HG03097 (cell line): ENCODE data around the gene SPATA31E1.
"Not testable (repeated sequence)": the region's sequence is repeated elsewhere in the genome, so short reads cannot be mapped to it uniquely, and the experiment has no call there.

Experiments used
- ATAC-seq: cut with Tn5 transposase; IDR thresholded peaks from one replicate; pipeline ENCODE4 v1.9.1; 2021; ENCODE audit not compliant: unreplicated experiment, low FRiP score

SPATA31E1 gene

DNA sequence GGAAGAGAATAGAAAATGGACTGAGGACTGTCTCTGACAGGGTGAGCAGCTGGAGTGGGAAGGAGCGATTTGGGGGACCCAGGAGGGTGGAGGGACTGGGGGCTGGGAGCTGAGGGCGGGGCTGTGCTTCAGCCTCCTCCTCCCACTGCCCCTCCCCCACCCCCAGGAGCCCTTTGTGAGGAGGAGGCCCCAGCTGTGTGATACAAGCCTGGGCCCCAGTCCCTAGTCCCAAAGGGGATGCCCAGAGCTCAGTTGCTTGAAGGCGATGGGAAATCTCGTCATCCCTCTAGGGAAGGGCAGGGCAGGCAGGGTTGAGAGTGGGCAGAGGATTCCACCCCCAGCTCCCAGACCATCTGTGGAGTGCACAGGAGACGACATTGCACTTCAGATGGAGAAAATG is at the start of gene SPATA31E1:
TSS of gene SPATA31E1 (plus strand) at position 251 of the 400 bp plus-strand sequence. CDS start at position 266, 15 bp downstream.
- ATAC-seq, result no peak

GRCh38 chr9:87834357-87834756 is 48.3 kb upstream of the SPATA31E1 start:
- no peak for ATAC-seq

DNA sequence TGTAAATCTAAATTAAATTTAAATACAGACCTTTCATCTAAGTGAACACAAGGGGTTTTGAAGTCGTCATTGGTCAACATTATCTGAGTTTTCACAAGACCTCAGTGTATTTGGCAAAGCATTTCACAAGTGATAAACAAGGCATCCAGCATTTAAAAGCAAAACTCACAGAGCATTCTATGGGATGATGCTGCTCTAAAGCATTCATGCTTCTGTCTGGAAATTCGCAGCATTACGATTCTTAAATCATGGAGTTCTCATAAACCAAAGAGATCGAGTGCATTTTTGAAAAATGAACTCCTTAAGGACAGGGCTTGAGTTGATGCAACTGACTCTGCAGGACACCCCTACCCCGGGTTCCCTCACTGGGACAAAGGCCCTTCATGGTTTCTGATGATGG is 46.1 kb upstream of the SPATA31E1 start:
- no peak for ATAC-seq

- ATAC-seq, result no peak
Observed at GRCh38 chr9:87836951-87837705, 45.5 kb upstream of the SPATA31E1 start.

- ATAC-seq, result no peak
Observed at GRCh38 chr9:87840134-87840533, 42.5 kb upstream of the SPATA31E1 start.

- ATAC-seq, result no peak
Observed at GRCh38 chr9:87842878-87843585, 39.6 kb upstream of the SPATA31E1 start.

DNA sequence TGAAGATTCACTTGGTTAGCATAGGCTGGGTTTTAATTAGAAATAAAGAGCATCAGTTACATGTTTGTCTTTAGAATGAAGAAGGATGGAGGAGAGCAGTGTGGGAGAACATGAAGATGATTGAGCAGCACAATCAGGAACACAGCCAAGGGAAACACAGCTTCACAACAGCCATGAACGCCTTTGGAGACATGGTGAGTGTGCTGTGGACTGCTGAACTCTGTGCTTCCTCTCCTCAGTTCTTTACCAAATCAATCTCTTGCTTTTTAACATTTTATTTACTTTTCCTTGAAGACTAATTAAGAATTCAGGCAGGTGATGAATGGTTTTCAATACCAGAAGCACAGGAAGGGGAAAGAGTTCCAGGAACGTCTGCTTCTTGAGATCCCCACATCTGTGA is 38.2 kb upstream of the SPATA31E1 start:
- ATAC-seq, result no peak

GRCh38 chr9:87847817-87848216 is 34.9 kb upstream of the SPATA31E1 start:
- not testable (repeated sequence) for ATAC-seq

DNA sequence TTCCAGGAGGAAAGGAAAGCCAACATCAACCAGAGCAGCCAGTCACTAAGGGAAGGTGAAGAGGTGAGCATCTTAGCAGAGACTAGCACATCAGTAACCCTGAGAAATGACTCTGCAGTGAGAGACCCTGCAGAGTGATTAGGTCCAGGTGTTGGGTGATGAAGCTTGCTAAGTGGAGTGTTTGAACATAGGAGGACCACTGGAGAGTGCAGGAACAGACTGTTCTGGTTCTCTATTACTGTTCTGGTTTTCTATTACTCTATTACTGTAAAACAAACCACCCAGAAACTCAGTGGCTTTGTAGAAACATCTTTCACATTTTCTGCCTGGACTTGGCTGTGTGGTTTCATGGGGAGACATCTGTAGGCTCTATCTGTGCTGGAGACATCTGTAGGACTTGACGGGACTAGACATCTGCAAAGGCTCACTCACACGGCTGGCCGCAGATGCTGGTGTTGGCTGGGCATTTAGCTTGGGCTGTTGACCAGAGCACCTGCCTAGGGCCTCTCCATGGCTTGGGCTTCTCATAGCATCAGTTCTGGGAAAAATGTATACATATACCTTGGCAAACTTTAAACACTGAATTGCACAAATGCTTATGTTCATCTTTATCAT is 33.4 kb upstream of the SPATA31E1 start:
- no peak for ATAC-seq

DNA sequence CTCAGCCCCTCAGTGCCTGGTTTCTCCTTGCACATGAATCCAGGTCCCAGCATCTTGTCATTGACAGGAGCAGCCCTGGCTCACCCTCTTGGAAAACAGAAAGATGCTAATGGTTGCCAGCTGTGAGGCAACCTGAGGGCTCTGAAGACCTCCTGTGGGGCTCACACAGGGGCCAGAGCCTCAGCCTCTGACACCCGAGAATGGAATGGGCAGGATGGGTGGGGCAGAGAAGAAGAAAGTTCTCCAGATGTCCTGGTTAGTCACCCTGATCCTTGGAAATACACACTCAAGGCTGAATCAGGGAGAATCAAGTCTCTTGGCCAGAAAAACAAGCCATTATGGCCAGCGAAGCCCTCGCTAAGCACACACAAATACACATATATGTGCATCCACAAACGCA is 32.3 kb upstream of the SPATA31E1 start:
- no peak for ATAC-seq

- not testable (repeated sequence) for ATAC-seq
Observed at GRCh38 chr9:87851186-87851585, 31.5 kb upstream of the SPATA31E1 start.

DNA sequence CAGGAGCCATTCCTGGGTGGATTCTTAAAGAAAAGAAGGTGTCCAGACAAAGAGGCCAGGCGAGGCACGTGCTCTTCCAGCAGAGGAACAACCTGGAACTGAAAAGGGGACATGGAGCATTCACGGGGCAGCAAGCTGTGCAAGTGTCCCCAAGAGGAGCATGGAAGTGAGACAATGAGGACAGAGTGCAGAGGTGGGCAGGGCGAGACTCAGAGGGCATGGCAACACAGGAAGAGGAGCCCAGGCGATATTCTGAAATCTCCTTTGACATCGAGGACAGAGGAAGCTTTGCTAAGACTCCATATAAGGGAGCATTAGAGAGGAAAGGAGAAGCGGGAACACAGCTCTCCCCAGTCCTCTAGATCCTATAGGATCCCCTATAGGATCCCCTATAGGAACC is 29.4 kb upstream of the SPATA31E1 start:
- no peak for ATAC-seq

GRCh38 chr9:87853876-87854579 is 28.6 kb upstream of the SPATA31E1 start:
- no peak for ATAC-seq

GRCh38 chr9:87854580-87854955 is 28.1 kb upstream of the SPATA31E1 start:
- ATAC-seq, result no peak

- no peak for ATAC-seq
Observed at GRCh38 chr9:87855061-87855460, 27.6 kb upstream of the SPATA31E1 start.

DNA sequence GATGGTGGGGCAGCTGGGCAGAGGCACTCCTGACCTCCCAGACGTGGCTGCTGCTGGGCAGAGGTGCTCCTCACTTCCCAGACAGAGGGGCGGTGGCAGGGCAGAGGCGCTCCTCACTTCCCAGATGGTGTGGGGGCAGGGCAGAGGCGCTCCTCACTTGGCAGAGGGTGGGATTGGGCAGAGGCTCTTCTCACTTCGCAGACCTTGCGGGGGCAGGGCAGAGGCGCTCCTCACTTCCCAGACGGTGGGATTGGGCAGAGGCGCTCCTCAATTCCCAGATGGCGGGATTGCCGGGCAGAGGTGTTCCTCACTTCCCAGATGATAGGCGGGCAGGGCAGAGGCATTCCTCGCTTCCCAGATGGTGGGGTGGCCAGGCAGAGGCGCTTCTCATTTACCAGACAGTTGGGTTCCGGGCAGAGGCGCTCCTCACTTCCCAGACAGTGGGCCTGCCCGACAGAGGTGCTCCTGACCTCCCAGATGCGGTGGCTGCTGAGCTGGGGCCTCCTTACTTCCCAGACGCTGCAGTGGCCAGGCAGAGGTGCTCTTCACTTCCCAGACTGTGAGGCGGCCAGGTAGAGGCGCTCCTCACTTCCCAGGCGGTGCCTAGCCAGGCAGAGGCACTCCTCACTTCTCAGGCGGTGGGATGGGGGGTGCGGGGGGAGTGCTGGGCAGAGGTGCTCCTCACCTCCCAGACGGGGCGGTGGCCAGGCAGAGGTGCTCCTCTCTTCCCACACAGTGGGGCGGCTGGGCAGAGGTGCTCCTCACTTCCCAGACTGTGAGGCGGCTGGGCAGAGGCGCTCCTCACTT is 25.3 kb upstream of the SPATA31E1 start:
- no peak for ATAC-seq

DNA sequence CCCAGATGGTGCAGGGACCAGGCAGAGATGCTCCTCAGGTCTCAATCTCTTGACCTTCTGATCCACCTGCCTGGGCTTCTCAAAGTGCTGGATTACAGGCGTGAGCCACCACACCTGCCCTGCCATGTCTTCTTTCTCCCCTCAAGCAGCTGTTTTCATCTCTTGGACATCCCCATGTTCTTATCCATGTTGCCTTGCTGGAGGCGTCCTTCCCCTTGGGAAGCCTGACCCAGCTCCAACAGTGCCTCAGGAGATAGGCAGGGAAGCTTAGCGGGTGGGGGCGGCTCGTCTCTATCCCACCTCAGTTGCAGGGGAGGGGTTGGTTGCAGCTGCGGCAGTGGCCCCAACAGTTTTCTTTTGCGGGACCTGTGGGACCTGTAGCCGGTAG is 24.7 kb upstream of the SPATA31E1 start:
- ATAC-seq, result no peak

- no peak for ATAC-seq
Observed at GRCh38 chr9:87859137-87859536, 23.5 kb upstream of the SPATA31E1 start.

DNA sequence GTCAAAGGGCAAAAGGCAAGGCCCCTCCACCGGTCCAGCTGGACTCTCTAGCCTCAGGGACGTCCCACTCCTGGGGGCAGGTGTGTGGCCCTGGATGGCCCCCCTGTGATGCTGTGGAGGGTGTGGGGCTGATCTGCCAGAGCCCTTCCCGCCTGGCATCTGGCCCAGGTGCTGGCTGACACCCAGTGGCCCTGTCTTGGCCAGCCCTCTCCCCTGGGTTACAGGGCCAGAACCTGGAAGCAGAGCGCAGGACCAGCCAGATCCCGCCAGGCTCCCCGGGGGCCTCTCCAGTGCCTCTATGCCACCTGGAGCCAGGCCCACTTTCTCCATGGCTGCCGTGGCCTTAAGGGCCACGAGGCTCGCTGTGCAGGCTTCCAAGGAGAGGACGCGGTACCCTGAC is 22.9 kb upstream of the SPATA31E1 start:
- no peak for ATAC-seq

GRCh38 chr9:87861332-87861731 is 21.3 kb upstream of the SPATA31E1 start:
- no peak for ATAC-seq
